Spleen (tissue), 11 donors: Measurements from ENCODE around the gene SLC22A3. TPM values are rescaled to one million over a fixed set of nuclear protein-coding genes. Genes with fewer than 3 reads are reported as not detected.

ENCODE experiments used
- DNase-seq: peaks from one replicate; pipeline ENCODE4 v3.0.0-alpha.2; 2020
- H3K27ac ChIP-seq, 8 donors: fragments of 200-600 bp; sonication (generic) in 7 of 8; 1 replicate in 4 of 8; 2 replicates in 4 of 8; pipeline versions ENCODE4 v1.5.0 to v1.8.0; 2016 to 2021; ENCODE audit warnings: inconsistent platforms in 4 of 8, mild to moderate bottlenecking in 4 of 8, moderate library complexity in 1 of 8
- H3K27me3 ChIP-seq, 7 donors: fragments of 200-600 bp; sonication (generic) in 6 of 7; replicated peaks in 1 of 7; 1 replicate in 4 of 7; 2 replicates in 3 of 7; pipeline versions ENCODE4 v1.5.0 to v1.8.0; 2016 to 2021; ENCODE audit warnings: inconsistent platforms in 3 of 7, mild to moderate bottlenecking in 1 of 7
- H3K36me3 ChIP-seq, 6 donors: fragments of 200-600 bp; sonication (generic) in 5 of 6; 1 replicate in 4 of 6; 2 replicates in 2 of 6; pipeline versions ENCODE4 v1.5.0 to v1.8.0; 2016 to 2021; ENCODE audit warnings: inconsistent platforms in 2 of 6
- H3K4me1 ChIP-seq, 6 donors: fragments of 200-600 bp; sonication (generic) in 5 of 6; 1 replicate in 3 of 6; 2 replicates in 3 of 6; pipeline versions ENCODE4 v1.5.0 to v1.8.0; 2016 to 2021; ENCODE audit warnings: inconsistent platforms in 3 of 6
- H3K4me3 ChIP-seq, 8 donors: fragments of 200-600 bp; sonication (generic) in 7 of 8; 1 replicate in 4 of 8; 2 replicates in 4 of 8; pipeline versions ENCODE4 v1.5.0 to v1.8.0; 2016 to 2021; ENCODE audit warnings: inconsistent platforms in 4 of 8, mild to moderate bottlenecking in 4 of 8, moderate library complexity in 2 of 8
- H3K9me3 ChIP-seq, 8 donors: fragments of 200-600 bp; sonication (generic) in 7 of 8; 1 replicate in 4 of 8; 2 replicates in 4 of 8; pipeline versions ENCODE4 v1.5.0 to v1.8.0; 2016 to 2021; ENCODE audit warnings: inconsistent platforms in 4 of 8
- CTCF ChIP-seq, 11 experiments: fragments of 200-600 bp in 7 of 11; fragments of 450-650 bp in 4 of 11; sonication (generic) in 4 of 11; IDR thresholded peaks in 8 of 11; conservative IDR thresholded peaks in 3 of 11; 1 replicate in 7 of 11; 2 replicates in 4 of 11; pipeline versions ENCODE4 v1.4.0 to v1.8.0; 2016 to 2021; ENCODE audit warnings: antibody characterized with exemption in 11 of 11, inconsistent platforms in 4 of 11, mild to moderate bottlenecking in 1 of 11
- POLR2A ChIP-seq, 3 donors: fragments of 450-650 bp; IDR thresholded peaks; one replicate each; pipeline ENCODE4 v1.5.1; 2017; ENCODE audit warnings: antibody characterized with exemption in 3 of 3, mild to moderate bottlenecking in 1 of 3
- POLR2AphosphoS5 ChIP-seq, 3 donors: sonication (generic); formaldehyde crosslinking; IDR thresholded peaks; one replicate each; pipeline ENCODE4 v1.5.1; 2017; ENCODE audit warnings: antibody characterized with exemption in 3 of 3
- WGBS, 5 donors: extraction: QIAGEN DNeasy Blood & Tissue Kit in 3 of 5; methylation state at CpG; one replicate each; pipeline versions ENCODE4 v1.1.5 to v1.1.7; 2013 to 2018; 5-methylcytosine and 5-hydroxymethylcytosine counted together
- intact Hi-C: fragments of 100-400 bp; cut with DNase I; formaldehyde crosslinking; loops from one replicate; pipeline ENCODE4 v1.15.0; 2023; ENCODE audit warnings: low total_unique reads
- polyA plus RNA-seq, 3 donors: library from polyadenylated mRNA; stranded (reverse); fragments of 200-250 nt; gene quantifications; one replicate each; pipeline ENCODE4 v1.2.1, GENCODE V29; 2013
- total RNA-seq, 7 donors: library from RNA; depleted of rRNA in 3 of 7; stranded (reverse); fragments of >200 nt in 3 of 7; fragmentation: NEBNext Ultra II Directional in 4 of 7; extraction: Animal tissue kit (Norgen Biotek cat#: 25700) in 4 of 7; gene quantifications; one replicate each; pipeline versions ENCODE4 v1.1.0 to v1.2.1, GENCODE V29; 2016 to 2021
- donor health status: healthy with polysubstance abuse.
- donor health status: DM: no; HTN: no; CAD: no; lungs with moderate emphysema.
- donor health status: DM: no; HTN: no; CAD: no.
- donor health status: Bipolar disorder and iron deficiency.
- donor health status: healthy.
- donor health status: DM: no; HTN: no; CAD: no.
- donor health status: DM: yes; HTN: yes; CAD: no.

Gene SLC22A3
- total and polyA plus RNA-seq, 10 donors = 0.70 to 2.2 (median 1.7) TPM

GRCh38 chr6:160333841-160334240, 14.3 kb upstream of the SLC22A3 start:
- intact Hi-C loops = no loop called here
- H3K4me1 ChIP-seq = no peaks in the 10 kb centered on the region
- H3K27me3 ChIP-seq = peaks cover 0 to 25% (median 0%) of the 10 kb centered on the region in 7 donors
- WGBS, 5 donors = 66 to 93% (median 87%) methylated on average over 2 of the region's 2 CpGs
- H3K4me3 ChIP-seq = no peak overlapping the region
- H3K27ac ChIP-seq = no peak overlapping the region
- no peak for DNase-seq
- no peaks in the 10 kb centered on the region for H3K36me3 ChIP-seq
- H3K9me3 ChIP-seq = no peaks in the 10 kb centered on the region
- TF ChIP-seq POLR2AphosphoS5 (IDR thresholded peaks at IDR 0.05) (no peak), POLR2A (IDR thresholded peaks at IDR 0.05) (no peak), CTCF (IDR thresholded peaks at IDR 0.05 in 8 of 11, conservative IDR thresholded peaks at IDR 0.05 in 3 of 11) (no peak)

DNA sequence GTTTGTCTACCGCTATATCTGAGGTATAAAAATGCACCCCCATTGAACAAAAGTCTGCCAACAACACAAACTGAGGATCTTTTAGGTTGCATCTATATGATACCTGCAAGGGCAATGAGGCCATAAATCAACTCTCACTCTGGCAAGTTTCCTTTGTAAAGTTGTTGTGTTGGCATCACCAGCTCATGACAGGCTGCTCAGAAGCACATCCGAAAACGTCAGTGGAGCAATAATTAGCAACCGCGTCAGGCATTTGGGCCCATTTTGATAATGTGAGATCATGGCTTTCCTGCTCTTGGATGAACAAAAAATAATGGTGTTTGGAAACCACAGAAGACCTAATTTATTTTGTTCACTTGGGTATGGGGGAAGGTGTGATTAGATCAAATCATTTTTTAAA, 12.0 kb upstream of the SLC22A3 start:
- WGBS, 5 donors = 92 to 95% (median 94%) methylated on average over 5 of the region's 5 CpGs
- H3K27me3 ChIP-seq = peaks cover 0 to 25% (median 0%) of the 10 kb centered on the region in 7 donors
- no peaks in the 10 kb centered on the region for H3K9me3 ChIP-seq
- no peak overlapping the region for H3K27ac ChIP-seq
- TF ChIP-seq POLR2AphosphoS5 (IDR thresholded peaks at IDR 0.05) (no peak), CTCF (IDR thresholded peaks at IDR 0.05 in 8 of 11, conservative IDR thresholded peaks at IDR 0.05 in 3 of 11) (no peak), POLR2A (IDR thresholded peaks at IDR 0.05) (no peak)
- H3K36me3 ChIP-seq = no peaks in the 10 kb centered on the region
- intact Hi-C loops = no loop called here
- H3K4me1 ChIP-seq = no peaks in the 10 kb centered on the region
- no peak overlapping the region for H3K4me3 ChIP-seq
- no peak for DNase-seq

- intact Hi-C loops = no loop called here
- DNase-seq = no peak
- 82 to 92% (median 88%) methylated on average over 2 of the region's 2 CpGs for WGBS, 5 donors
- Histone ChIP-seq H3K4me3 (no peak overlapping the region), H3K4me1 (no peaks in the 10 kb centered on the region), H3K27ac (no peak overlapping the region), H3K9me3 (no peaks in the 10 kb centered on the region), H3K36me3 (no peaks in the 10 kb centered on the region), H3K27me3 (peaks cover 0 to 17% (median 0%) of the 10 kb centered on the region in 7 donors)
- TF ChIP-seq POLR2AphosphoS5 (IDR thresholded peaks at IDR 0.05) = no peak
- TF ChIP-seq POLR2A (IDR thresholded peaks at IDR 0.05) = no peak
Observed at GRCh38 chr6:160337301-160337700, 10.9 kb upstream of the SLC22A3 start.

GRCh38 chr6:160337991-160338390, 10.2 kb upstream of the SLC22A3 start:
- intact Hi-C loops = no loop called here
- WGBS, 5 donors = 71 to 81% (median 73%) methylated on average over 3 of the region's 3 CpGs
- Histone ChIP-seq H3K36me3 (no peaks in the 10 kb centered on the region), H3K27ac (no peak overlapping the region), H3K4me3 (no peak overlapping the region), H3K4me1 (no peaks in the 10 kb centered on the region), H3K9me3 (no peaks in the 10 kb centered on the region), H3K27me3 (peaks cover 0 to 16% (median 0%) of the 10 kb centered on the region in 7 donors)
- TF ChIP-seq POLR2AphosphoS5 (IDR thresholded peaks at IDR 0.05) (no peak), POLR2A (IDR thresholded peaks at IDR 0.05) (no peak), CTCF (IDR thresholded peaks at IDR 0.05 in 8 of 11, conservative IDR thresholded peaks at IDR 0.05 in 3 of 11) (no peak)
- no peak for DNase-seq

DNA sequence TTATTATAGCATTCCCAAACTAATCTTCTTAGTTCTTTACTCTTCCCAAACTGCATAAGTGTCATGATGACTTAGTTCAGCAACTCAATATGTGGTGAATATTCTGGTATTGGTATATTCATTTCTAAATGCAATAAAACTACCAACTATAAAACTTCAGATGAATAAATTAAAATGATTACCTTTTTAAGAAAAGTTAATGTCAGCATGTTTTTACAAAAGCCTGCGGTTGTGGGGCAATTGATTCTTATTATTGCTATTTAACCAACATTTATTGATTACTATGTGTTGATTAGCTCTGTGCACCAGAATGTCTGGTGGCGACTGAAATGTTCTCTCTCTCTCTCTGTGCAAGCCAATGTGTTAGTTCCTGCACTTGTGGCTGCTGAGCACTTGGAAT, 5.0 kb upstream of the SLC22A3 start:
- H3K27ac ChIP-seq = no peak overlapping the region
- intact Hi-C loops = no loop called here

More for the DNA sequence above, 5.0 kb upstream of the SLC22A3 start:
- H3K9me3 ChIP-seq = no peaks in the 10 kb centered on the region
- WGBS, 5 donors = 87 to 96% (median 91%) methylated on average over 2 of the region's 2 CpGs
- no peaks in the 10 kb centered on the region for H3K36me3 ChIP-seq
- H3K27me3 ChIP-seq = peaks cover 0 to 33% (median 12%) of the 10 kb centered on the region in 7 donors
- TF ChIP-seq POLR2AphosphoS5 (IDR thresholded peaks at IDR 0.05) = no peak
- TF ChIP-seq POLR2A (IDR thresholded peaks at IDR 0.05) = no peak
- TF ChIP-seq CTCF (IDR thresholded peaks at IDR 0.05 in 8 of 11, conservative IDR thresholded peaks at IDR 0.05 in 3 of 11) = no peak
- peaks cover 0 to 7% (median under 1%) of the 10 kb centered on the region in 6 donors for H3K4me1 ChIP-seq
- no peak overlapping the region for H3K4me3 ChIP-seq
- DNase-seq = no peak
